HK-2 (cell line): ENCODE measurements around the gene FBXW12.

Source experiments
- DNase-seq: peaks from one replicate; pipeline ENCODE4 v3.0.0-alpha.2; 2018; ENCODE audit not compliant: unreplicated experiment

The FBXW12 gene

DNA sequence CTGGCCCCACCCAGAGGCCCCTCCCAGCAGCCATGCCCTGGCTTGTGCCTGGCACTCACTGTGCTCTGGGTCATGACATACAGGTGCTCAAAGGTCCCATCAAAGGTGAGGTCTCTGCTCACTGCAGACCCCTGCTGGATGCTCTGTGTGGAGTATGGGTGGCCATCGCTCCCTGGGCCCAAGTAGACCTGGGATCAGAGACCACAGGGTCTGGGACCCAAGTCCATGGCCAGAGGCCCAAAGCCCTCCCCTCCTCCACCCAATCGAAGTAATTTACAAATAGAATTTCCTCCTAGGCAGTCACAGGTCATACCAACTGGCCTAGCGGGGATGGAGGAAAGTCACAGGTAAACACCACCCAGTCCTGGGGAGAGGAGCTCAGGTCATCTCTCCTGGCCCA, 50.3 kb downstream of the FBXW12 start:
- no peak for DNase-seq

DNA sequence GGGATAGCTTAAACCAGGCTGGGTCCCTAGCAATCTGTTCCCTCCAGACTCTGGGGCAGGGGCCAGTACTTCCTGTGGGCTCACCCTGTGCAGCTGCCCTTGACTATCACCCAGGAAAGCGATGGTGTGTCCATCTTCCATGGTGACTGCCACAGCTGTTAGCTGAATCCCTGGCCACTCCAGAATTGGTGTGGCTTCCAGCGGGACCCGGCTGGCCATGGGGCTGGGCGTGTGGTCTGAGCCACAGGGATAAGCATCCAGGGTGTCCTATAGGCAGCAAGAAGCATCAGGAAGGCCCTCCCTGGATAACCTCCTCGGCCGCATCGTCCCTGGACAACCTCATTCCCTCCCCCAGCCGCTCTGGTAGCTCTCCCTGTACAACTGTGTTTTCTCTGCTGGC, 50.7 kb downstream of the FBXW12 start:
- no peak for DNase-seq

DNA sequence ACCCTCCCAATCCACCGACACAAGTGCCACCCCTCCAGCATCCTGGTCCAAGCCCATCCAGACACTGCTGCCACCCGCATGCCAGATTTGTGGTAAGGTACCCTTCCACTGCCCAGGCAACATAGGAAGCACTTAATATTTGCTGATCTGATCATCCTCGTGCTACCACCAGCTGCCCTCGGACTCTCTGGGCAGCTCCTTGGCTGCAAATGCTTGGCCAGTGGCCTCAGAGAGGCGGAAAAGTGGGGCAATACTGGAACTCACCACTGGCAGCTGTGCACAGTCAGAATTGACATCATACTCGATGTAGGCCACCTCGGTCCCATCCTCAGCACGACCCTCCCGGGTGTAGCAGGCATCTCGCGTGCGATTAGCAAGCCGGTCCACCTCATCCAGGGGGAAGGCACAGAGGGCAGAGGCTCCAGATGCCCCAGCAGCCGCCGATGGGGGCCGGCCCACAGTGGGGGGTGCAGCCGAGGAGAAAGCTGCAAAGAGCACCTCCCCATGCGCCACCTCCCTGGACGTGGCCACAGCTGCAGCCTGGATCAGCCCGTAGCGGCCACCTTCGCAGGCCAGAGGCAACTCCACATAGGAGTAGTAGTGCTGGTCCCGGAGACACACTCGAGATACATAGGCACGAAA, 51.3 kb downstream of the FBXW12 start:
- no peak for DNase-seq

DNA sequence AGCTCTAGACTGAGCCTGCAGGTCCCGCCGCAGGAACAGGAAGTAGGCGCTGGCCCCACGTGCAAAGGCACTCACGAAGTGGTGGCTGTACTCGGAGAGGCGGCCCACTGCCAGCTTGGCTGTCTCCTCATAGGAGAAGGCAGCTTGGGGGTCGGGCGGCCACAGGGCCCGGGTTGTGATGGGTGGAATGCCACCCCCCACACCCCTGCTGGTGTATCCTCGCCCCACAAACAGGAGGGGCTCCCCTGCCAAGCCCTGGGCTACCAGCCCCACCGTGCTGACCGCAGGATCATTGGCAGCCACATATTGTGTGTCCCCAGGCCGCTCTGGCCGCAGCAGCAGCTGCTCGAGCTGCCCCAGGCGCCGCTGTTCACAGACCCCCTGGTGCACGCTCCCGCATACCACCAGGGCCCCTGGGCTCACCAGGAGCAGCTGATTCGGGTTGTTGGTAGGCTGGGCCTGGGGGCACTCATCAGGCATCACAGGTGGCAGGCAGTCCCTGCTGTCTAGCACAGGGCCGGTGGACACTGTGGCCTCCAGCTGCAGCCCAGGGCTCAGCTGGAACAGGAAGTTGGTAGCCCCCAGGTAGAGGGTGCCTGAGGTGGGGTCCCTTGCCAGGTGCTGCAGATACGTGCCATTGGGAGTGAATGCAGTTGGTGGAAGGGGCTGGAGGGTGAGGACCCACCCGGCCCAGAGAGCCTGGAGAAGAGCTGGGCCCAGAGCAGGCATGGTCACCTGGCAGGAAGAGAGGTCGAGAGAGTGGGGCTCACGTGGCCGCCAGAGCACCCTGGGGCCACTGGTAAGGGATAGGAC, 52.1 kb downstream of the FBXW12 start:
- DNase-seq = no peak

DNA sequence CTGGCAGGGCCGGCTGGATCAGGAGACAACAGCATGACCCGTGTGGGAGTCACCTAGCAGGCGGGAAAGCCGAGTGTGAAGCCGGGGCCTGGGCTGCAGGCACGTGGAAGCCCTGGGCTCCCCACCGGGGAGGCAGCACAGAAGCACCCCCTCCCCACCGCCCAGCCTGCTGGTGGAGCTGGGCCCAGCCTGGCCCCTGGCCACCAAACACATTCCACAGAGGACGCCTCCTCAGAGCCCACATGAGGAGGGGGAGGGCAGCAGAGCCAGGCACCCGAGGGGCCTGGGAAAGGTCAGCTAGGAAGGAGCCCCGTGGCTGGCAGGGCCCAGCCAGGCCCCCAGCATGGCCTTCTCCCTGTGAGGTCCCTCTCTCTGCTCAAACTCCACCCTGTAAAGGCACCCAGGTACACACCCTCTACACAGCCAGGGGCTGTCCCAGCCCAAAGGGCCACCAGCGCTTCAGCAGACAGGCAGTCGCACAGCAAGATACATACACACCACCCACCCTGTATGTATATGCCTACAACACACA, 53.3 kb downstream of the FBXW12 start:
- no peak for DNase-seq

DNA sequence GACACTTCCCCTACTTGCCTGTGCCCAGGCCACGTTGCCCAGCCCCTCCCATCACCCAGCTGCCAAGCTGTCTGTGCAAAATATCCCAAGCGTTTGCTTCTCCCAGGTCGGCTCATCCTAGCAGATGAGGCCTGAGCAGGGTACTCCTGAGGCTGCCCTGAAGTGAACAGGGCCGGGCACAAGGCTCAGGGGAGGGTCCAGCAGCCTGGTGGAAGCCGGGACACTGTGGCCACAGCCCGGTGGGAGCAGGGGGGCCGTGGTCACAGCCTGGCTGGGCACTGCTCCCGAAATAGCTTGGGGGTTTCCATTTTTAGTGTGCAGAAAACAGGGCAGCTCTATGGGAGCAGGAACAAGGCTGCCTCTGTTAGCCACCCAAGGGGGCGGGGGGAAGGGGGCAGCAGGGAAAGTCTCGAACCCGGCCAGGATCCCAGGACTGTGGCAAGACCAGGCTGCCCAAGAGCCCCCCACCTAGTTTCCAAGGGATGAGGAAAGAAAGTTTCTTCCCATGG, 54.4 kb downstream of the FBXW12 start:
- no peak for DNase-seq

DNA sequence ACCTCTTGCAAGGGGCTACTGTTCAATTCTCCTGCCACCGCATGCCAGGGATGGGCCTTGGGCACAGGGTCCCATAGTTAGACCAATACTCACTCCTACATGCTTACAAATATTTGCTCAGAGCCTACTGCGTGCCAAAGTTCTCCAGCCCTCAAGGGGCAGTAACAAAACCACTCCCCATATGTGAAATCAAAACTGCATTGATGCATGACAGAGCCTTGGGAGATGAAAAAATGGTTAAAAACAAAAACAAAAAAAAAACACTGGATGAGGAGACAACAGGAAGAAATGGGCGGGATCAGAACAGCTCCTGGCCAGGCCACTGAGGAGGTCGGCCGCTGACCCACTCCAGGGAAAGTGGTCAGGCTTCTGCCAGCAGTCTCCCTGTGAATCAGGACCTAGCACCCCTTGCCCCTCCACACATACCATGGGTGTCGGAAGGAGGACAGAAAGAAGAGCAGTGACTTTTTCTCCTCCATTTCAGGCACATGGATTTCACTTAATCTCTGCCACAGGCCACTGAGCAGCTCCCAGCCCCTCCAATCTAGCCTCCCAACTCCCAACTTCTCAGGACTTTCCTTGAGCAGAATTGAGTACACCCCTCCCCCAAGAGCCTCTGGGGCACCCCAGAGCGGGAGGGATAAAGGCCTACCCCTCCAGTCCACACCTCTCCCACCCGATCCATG, 55.1 kb downstream of the FBXW12 start:
- DNase-seq = no peak

DNA sequence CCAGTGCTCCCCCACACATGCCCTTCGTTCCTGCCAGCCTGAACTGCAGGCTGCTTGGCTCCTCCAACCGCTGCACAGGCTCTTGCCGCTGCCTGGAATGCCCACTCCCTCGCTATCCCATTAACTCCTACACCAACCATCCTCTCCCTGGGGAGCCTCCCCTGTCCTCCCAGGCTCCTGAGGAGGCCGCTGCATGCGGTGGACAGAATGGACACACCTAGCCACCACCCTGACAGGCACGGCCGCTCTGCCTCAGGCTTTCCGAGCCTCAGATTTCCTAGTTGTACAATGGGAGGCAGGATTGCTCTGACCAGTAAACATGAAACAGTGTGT, 55.6 kb downstream of the FBXW12 start:
- no peak for DNase-seq

DNA sequence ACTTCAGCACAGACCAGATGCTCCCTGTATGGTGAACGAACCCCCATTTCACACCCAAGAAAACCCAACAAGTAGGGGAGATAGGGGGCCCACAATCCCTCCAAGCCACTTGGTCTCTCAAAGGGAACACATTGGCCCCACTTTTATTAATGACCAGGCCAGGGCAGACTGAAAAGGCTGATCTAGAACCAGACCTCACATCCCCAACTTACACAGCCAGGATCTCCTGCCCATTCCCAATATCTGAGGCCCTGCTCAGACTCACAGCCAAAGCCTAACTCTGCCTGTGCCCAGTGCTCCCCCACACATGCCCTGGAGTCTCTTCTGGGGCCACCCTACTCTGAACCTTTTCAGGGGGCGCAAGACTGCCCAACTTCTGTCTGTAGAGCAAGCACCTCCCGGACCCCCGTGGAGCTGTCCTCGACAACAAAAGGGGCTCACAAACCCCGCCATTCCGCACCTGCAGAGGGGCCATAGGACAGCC, 56.1 kb downstream of the FBXW12 start:
- no peak for DNase-seq

DNA sequence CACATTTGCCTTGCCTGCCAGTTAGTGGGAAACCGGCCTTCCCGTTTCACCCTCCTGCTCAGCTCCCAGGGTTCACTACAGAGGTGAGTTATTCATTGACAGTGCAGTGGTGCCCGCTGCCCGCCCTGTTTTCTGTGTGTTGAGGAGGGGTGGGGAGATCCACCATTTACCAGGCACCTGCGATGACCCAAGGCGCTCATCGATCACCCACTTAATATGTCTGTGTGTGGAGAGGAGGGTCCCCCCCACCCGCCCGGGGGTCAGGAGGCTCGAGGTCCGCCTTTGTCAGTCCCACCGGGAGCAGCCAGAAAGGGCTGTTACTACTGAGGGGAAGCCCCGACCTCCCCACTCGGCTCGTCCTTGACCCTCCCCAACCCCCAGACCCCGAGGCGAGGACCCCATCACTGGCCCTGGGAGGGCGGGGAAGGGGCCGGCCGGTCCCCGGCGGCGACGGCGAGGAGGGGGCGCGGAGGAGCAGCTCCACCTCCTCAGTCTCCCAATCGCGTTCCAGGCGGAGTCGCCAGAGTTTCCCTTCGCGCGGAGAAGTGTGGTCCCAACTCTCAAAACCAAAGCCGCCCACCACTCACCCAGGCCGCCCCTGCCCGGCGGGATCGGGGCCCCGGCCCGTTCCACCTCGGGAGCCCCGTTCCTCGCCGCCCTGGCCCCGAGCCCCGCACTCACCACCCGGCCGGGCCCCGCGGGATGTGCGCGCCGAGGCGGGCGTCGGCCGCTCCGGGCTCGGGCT, 56.7 kb downstream of the FBXW12 start:
- peak; percentile 65 for DNase-seq

DNA sequence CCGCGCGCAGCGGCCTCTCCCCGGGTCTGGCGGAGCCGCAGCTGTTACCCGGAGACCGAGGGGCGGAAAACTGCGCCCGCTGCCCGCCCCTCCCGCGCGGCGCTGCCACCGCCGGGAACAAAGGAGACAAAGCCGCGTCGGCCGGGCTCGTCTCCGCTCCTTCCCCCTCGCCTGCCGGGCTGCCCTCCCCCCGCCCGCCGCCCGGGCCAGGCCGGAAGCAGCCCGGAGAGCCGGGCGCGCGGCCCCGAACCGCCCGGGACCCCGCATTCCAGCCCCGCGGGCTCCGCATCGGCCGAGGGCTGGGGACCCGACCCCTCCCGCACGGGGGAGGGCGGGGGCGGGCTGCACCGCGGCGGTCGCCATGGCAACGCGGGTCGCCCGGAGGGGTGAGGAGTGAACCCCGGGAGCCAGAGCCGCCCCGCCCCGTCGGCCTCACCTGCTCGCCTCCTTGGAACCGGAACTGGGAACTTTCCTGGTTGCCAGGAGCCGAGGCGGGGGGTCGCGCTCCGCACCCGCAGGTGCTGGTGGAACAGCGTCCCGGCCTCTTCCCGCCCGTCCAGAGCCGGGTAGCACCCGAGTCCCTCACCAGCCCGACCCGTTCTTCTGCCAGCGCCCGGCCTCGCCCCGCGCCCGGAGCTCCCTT, 57.4 kb downstream of the FBXW12 start:
- DNase-seq = peak; percentile 50

DNA sequence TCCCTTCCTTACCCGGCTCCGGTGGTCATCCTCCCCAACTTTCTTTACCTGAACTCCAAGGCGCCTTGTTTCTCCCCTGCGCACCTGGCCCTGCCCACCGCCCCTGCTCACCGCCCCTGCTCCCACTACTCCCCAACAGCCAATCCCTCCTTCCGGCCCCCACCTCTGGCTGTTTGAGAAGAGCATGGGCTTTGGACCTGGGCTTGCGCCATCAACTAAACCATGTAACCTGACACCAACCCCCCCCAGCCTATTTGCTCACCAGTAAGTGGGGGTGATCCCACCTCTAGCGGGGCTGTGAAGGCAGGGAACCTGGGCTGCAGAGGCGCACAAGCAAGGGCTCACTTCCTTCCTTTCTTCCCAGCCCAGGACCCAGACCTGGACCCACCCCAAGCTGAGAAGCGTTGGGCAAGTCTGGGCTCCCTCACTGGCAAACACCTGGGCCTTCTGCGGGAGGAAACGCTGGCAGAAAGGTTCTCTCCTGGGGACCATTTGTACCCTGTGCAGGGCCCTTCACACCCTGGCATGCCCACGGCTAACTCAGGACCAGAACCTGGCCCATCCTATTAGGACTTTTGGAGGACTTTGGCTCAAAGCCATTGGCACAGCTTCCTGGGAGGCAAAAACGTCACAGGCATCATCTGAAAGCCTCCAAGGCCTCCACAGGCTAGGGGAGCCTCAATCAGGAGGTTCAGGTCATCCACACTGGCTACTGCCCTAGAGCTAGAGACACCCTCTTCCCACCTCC, 58.1 kb downstream of the FBXW12 start, which contains the start of gene PLXNB1:
Gene PLXNB1, minus strand, starts transcription at position 127 of the 748 bp plus-strand sequence. CDS start 5,475 bp downstream, outside the sequence.
- no peak for DNase-seq

DNA sequence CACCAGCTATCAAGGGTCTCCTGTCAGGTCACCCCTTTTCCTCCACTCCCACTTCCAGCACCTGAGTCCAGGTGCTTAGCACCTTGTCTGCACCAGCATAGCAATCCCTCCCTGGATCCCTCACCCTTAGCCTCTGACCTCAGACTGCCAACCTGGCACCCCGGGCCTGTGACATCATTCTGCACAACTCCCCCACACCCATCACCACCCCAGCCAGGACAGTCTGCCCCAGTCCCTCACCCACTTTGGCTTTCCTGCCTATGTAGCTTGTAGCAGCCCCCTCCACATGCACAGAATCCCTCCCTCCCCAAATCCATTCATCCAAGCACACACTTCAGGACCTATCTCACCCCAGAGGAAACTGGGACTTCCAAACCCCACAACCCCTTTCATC, 58.7 kb downstream of the FBXW12 start:
- DNase-seq = no peak

DNA sequence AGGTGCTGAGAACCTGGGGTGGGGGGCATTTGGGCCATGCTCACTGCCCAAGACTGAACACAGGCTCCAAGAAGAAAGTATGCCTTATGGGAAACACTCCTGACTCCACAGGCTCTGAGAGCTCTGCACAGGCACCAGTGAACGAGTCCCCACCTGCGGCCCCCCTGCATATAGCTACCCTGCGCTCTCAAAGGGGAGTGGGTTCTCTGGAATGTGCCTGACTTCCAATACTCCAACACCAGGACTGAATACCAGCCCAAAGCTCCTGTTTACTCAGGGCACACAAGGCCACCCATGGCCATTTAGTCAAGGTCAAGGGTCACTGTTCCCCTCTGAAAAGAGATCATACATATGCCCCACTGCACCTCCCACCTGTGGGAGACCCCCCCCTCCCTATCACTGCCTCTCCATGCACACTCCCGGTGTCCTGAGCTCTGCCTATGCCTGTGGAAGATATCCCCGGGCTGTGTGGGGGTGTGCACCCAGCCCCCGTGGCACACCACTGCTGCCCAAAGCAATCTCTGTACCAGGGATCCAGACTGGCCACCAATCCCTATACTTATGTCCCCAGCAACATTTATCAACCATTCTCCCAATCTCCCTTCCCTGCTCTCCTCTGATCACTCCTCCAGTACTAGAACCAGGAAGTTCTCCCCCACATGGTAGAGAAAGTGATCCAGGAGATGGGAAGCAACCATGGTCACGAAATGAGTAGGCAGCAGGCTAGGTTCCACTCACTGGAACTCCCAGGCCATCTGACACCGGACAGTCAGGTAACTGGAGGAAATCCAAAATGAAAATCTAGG, 59.4 kb downstream of the FBXW12 start:
- no peak for DNase-seq

DNA sequence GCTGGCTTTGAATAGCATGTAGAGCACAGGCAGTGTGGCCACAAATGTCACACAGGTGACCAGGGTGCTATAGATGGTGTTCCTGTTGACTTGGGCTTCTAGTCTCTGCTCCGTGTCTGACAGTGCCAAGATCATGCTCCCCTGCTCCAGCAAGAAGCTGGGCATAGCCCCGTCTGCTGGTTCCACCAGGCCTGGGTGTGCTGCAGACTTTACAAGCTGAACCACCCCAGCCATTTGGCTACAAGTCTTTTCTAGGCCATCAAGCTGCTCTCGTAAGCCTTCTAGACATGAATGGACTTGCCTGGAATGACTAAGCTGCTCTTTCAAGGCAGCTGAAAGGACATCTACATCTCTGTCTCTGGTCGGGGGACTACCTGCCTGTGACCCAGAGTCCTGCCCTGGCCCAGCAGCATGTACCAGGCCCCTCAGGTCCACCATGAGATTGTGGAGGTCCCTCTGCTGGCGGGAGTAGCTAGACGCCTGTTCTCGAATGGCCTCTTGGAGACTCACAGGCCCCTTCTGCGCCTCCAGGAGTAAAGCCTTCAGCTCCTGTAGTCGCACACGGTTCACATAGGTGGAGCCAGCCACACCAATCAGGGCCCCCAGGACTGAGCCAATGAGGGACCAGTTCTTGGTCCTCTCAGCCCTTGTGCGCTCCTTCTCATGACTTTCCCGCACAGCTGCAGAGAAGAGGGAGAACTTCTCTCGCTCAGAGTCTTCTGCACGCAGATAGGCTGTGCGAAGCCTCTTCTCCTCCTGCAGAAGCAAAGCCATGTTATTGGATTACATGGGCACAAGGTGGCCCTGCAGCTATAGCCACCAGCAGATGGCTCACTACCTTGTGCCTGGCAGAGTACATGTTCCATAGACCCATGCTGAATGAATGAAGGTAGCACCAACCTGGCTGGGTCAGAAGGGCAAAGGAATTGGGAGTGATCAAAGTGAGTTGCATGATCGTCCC, 60.7 kb downstream of the FBXW12 start:
- DNase-seq = no peak

DNA sequence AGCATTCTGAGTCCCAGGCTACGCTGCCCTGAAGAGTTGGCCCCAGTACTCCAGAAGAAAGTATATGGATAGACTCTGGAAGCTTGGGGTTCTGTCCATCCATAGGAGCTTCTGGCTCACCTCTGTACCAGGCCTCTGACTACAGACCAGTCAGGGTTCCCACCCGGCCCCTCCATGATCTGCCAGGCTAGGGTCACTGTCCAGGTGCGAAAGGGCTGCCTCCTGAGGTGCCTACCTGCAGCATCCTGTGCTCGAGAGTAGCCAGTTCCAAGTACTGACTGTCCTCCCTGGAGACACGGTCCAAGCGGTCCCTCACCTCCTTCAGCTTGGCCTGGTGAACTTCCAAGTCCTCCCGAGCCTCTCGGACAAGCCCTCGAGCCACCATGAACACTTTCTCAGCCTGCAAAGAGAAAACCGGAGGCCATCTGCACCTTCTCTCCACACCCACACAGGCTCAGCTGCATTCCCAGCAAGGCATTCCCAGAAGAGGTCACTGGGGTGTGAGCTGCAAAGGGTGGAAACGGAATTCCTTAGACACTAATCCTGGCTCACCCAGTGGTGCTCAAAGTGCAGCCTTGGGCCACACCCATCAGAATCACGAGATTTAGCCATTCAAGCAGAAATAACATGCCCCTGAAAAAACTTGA, 61.6 kb downstream of the FBXW12 start:
- DNase-seq = no peak

DNA sequence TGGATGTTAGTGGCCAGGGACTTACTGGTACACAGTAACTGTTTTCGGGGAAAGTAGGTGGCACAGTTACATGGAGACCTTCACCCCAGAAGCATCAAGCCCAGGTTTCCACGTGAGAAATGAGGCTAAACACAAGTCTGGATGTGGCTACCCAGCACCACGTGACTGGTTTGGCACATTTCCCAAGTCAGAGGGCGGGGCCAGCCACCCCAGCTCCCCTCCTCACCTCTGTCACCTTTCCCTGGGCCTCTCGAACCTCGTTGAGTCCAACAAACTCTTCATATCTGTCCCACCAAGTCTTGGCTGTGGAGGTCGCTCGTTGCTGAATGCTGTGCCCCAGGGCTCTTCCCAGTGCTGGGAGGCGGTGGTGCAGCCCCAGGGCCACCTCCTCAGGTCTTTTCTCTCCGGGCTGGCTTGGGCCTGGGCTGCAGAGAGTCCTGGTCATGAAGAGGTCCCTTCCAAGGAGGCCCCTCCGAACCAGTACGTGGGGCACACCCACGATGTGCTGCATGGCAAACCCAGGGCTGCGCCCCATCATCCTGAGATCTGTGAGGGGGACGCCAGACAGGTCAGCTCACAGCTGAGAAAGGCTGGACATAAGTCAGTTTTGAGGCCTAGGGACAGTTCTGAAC, 62.7 kb downstream of the FBXW12 start:
- DNase-seq = no peak
